Mesothelial cell of epicardium (in vitro differentiated cells): ENCODE data around the gene HMCN1. TPM values are rescaled to one million over a fixed set of nuclear protein-coding genes. Genes with fewer than 3 reads are reported as not detected.

Experiments
- DNase-seq, 2 experiments: peaks; one replicate each; pipeline ENCODE4 v3.0.0; 2021; ENCODE audit warnings: low spot score in 2 of 2; ENCODE audit not compliant: unreplicated experiment in 2 of 2
- H3K27ac Mint-ChIP-seq: 2 replicates; pipeline ENCODE4 v1.8.0; 2021; ENCODE audit warnings: mixed read lengths
- H3K27me3 Mint-ChIP-seq: 2 replicates; pipeline ENCODE4 v1.8.0; 2021; ENCODE audit warnings: low read depth, mixed read lengths
- H3K36me3 Mint-ChIP-seq: 2 replicates; pipeline ENCODE4 v1.8.0; 2021; ENCODE audit warnings: mixed read lengths
- H3K4me1 Mint-ChIP-seq: 2 replicates; pipeline ENCODE4 v1.8.0; 2021; ENCODE audit warnings: mixed read lengths
- H3K4me3 Mint-ChIP-seq: 2 replicates; pipeline ENCODE4 v1.8.0; 2021; ENCODE audit warnings: mild to moderate bottlenecking, moderate library complexity, mixed read lengths
- H3K9me3 Mint-ChIP-seq: 2 replicates; pipeline ENCODE4 v1.8.0; 2021; ENCODE audit warnings: mixed read lengths
- total RNA-seq: library from RNA; stranded (reverse); gene quantifications from 3 replicates; pipeline ENCODE4 v1.2.1, GENCODE V29; 2021
- TF ChIP-seq, protein P1 (sequence below): fragments of 200-600 bp; sonication (generic); IDR thresholded peaks from one replicate; pipeline ENCODE4 v1.5.0; 2021; ENCODE audit warnings: antibody characterized with exemption; ENCODE audit not compliant: unreplicated experiment

The HMCN1 gene
- total RNA-seq, 1 donor from 2014 or later = 48.8 TPM

GRCh38 chr1:185742403-185742802 lies 8.2 kb downstream of the HMCN1 start:
- DNase-seq = no peak
- peaks cover 20% of the 10 kb centered on the region for H3K9me3 Mint-ChIP-seq
- no peaks in the 10 kb centered on the region for H3K27me3 Mint-ChIP-seq
- peaks cover 2% of the 10 kb centered on the region for H3K4me1 Mint-ChIP-seq
- no peak overlapping the region for H3K27ac Mint-ChIP-seq
- H3K36me3 Mint-ChIP-seq = peaks cover 17% of the 10 kb centered on the region
- TF ChIP-seq, protein P1, sequence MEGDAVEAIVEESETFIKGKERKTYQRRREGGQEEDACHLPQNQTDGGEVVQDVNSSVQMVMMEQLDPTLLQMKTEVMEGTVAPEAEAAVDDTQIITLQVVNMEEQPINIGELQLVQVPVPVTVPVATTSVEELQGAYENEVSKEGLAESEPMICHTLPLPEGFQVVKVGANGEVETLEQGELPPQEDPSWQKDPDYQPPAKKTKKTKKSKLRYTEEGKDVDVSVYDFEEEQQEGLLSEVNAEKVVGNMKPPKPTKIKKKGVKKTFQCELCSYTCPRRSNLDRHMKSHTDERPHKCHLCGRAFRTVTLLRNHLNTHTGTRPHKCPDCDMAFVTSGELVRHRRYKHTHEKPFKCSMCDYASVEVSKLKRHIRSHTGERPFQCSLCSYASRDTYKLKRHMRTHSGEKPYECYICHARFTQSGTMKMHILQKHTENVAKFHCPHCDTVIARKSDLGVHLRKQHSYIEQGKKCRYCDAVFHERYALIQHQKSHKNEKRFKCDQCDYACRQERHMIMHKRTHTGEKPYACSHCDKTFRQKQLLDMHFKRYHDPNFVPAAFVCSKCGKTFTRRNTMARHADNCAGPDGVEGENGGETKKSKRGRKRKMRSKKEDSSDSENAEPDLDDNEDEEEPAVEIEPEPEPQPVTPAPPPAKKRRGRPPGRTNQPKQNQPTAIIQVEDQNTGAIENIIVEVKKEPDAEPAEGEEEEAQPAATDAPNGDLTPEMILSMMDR = no peak
- no peak overlapping the region for H3K4me3 Mint-ChIP-seq

DNA sequence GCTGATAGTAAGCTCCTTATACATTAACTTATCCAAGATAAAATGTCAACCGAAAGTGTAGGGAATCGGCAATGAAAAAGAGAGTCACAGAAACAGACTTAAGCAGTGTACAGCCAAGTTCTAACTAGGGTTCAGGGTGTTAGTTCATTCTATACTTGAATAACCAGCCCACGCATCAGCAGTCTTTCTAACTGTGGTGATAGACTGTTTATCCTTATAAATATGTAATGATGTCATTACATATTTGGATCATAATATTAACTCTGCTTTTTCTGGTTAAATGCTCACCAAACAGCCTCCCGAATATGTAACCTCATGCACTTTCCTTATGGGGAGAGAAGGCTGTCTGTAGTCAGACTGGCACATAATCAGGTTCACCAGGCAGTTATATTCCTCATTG lies 11.0 kb downstream of the HMCN1 start:
- TF ChIP-seq, protein P1 = no peak
- no peak for DNase-seq
- Mint-ChIP-seq H3K27me3 (no peaks in the 10 kb centered on the region), H3K4me1 (peaks cover 6% of the 10 kb centered on the region), H3K9me3 (peaks cover 15% of the 10 kb centered on the region), H3K4me3 (no peak overlapping the region), H3K36me3 (peaks cover 12% of the 10 kb centered on the region), H3K27ac (no peak overlapping the region)

DNA sequence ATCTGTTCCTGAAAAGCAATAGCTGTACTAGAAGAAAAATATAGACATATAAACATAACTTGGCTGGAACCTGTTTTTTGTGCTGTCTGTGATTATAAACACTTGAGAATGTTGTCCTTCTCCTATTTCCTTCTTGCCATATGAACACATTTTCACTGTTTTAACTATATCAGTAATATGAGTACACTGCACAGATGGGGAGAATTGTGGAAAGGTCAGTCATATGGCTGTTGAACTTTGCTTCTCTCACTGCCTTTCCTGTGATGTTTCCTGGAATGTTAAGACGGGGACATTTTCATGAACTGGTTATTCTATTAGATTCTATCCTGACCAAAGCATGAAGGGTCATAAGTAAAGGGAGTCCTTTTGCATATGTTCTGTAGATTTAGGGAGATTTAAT lies 24.9 kb downstream of the HMCN1 start:
- no peak for DNase-seq
- Mint-ChIP-seq H3K9me3 (no peaks in the 10 kb centered on the region), H3K27ac (no peak overlapping the region), H3K4me1 (peaks cover 5% of the 10 kb centered on the region), H3K4me3 (no peak overlapping the region), H3K27me3 (no peaks in the 10 kb centered on the region), H3K36me3 (no peaks in the 10 kb centered on the region)
- TF ChIP-seq, protein P1 = no peak

DNA sequence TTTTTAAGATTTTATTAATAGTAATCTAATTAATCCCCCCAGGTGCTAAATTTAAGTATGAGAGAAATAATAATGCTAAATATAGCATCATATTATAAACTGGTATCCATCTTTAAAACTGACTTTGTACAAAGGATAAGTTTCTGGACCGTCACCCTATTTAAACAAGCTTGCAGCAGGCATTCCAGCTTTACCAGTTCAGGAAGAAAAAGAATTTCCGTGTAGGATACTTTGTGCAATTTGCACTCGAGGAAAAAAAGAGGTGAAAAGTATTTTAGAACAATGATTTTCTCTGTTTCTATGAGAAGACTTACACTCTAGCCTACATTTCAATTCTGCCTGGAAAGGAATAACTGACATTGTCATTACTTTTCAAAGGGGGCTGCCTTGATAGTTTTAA lies 27.6 kb downstream of the HMCN1 start:
- Mint-ChIP-seq H3K27me3 (no peaks in the 10 kb centered on the region), H3K36me3 (no peaks in the 10 kb centered on the region), H3K4me1 (peaks cover 9% of the 10 kb centered on the region), H3K27ac (no peak overlapping the region), H3K9me3 (no peaks in the 10 kb centered on the region), H3K4me3 (no peak overlapping the region)
- no peak for DNase-seq
- TF ChIP-seq, protein P1 = no peak

DNA sequence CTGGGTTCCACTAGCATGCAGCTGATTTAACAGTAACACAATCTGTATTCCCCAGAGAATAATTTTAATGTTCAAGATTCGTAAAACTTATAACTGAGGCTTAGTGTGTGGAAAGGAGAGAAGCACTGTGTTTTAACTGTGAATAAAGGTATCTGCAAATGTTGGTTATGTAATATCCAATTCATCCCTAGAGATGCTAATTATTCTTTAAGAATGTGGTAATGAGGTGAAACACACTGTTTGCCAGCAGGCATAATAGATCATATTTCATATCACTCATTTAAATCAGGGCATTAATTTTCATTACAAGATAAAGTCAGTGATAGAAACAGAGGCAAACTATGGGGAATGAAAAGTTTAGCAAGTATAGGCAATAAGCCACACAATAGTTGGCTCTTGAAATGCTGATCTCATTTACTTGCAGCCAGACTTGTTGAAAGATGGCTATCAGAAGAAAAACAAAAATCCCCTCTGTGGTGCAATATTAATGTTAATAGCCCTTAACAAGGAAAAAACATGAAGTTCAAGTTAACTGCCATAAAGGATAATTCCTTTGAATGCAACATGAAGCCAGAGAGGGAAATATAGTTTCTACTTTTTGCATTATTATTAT lies 33.4 kb downstream of the HMCN1 start:
- Mint-ChIP-seq H3K27ac (no peak overlapping the region), H3K27me3 (no peaks in the 10 kb centered on the region), H3K9me3 (peaks cover 15% of the 10 kb centered on the region), H3K36me3 (peaks cover 2% of the 10 kb centered on the region), H3K4me1 (peaks cover 24% of the 10 kb centered on the region), H3K4me3 (no peak overlapping the region)
- DNase-seq = no peak
- TF ChIP-seq, protein P1 = no peak

GRCh38 chr1:185768371-185768770 lies 34.2 kb downstream of the HMCN1 start:
- Mint-ChIP-seq H3K4me1 (peaks cover 24% of the 10 kb centered on the region), H3K27ac (no peak overlapping the region), H3K9me3 (peaks cover 15% of the 10 kb centered on the region), H3K4me3 (no peak overlapping the region), H3K36me3 (peaks cover 2% of the 10 kb centered on the region), H3K27me3 (no peaks in the 10 kb centered on the region)
- TF ChIP-seq, protein P1 = no peak
- no peak for DNase-seq
